GM12873 (cell line): ENCODE measurements around the gene TBC1D17.

Source experiments
- CTCF ChIP-seq: IDR thresholded peaks from 2 replicates; pipeline ENCODE4 v1.5.1; 2012; ENCODE audit warnings: low read depth, mild to moderate bottlenecking, moderate library complexity, low read length, control low read depth; ENCODE audit not compliant: insufficient read depth; ENCODE audit errors: missing control alignments

The TBC1D17 gene

GRCh38 chr19:49840736-49841249 is 36.7 kb upstream of the TBC1D17 start:
- no peak for TF ChIP-seq CTCF

- no peak for TF ChIP-seq CTCF
These were observed 34.2 kb upstream of the TBC1D17 start for GRCh38 chr19:49843265-49843664.

GRCh38 chr19:49844138-49845095 is 33.1 kb upstream of the TBC1D17 start:
- no peak for TF ChIP-seq CTCF

GRCh38 chr19:49845414-49845813 is 32.1 kb upstream of the TBC1D17 start:
- no peak for TF ChIP-seq CTCF

- TF ChIP-seq CTCF: no peak
These were observed 31.1 kb upstream of the TBC1D17 start for GRCh38 chr19:49846408-49846807.

GRCh38 chr19:49847731-49848696 is 29.5 kb upstream of the TBC1D17 start:
- no peak for TF ChIP-seq CTCF
